ENCODE results near the gene PRR7. TPM values are rescaled to one million over a fixed set of nuclear protein-coding genes. Genes with fewer than 3 reads are reported as not detected.
A peak's percentile ranks its signal among the peaks of the same experiment; 100 is the strongest.

Gene PRR7
- total RNA-seq, 1 donor from 2014 or later, result 0.72 TPM

DNA sequence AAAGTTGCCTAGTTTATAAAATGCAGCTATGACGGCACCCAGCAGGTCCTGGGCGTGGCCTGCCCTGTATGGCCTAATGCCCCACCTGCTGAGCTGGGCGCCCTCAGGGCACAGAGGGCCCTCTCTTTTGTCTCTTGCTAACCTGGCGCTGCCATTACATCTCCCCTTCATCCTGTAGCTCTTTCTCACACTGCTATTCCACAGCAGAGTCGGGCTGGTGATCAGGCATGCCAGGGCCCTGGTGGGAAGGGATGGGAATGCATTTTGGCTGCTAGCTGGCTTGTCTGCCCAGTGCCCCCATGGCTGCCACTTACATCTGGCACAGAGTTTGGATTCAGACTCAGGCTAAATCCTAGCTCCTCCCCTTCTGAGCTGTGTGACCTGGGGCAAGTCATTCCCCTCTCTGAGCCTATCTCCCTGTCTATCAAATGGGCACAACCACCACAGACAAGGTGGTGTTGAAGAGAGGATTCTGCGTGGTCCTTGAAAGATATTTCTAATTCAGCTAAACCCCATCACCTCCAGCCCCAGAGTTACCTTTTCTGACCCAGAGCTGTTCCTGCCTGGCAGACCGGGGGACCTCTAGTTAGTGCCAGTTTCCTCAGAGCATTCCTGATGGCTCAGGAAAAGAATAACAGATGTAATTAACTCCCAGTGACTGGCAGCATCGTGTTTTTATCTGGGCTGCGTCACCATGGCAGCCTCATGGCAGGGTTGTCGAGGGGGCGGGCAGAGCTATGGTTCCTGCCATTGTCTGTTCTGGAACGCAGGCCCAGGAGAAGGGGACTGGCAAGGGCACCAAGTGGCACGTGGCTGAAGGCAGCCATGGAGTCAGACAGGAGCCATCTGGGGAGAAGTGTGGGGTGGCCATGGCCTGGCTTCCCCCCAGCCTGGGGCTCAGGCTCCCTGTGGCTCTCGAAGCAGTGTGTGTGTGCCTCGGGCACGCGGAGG lies 6.3 kb downstream of the PRR7 start:
- no peak for DNase-seq

DNA sequence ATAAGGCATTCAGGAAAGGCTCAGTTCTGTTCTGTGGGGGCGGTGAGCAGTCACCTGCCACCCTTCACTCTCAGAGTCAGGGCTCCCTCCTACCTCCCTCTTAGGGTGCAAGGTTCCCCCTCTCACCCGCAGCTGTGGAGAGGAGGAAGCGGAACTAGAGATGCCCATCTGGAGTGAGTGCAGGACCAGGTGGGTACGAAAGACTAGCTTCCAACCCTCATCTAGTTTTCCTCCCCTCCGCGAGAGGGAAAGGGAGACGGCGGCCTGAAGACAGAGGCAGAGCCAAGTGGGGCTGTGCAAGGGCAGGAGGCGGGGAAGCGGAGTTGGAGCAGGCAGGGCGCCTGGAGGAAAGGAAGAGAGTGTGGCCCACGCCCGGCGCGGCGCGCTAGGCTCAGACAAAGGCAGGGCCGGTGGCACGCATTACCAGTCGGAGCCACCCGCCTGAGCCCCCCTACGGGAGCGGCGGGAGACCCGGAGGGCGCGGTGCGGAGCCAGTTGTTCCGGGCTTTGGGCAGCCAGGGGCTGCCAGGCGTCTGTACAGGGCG lies 7.3 kb downstream of the PRR7 start:
- peak; percentile 61 for DNase-seq

GRCh38 chr5:177454397-177455035 lies 7.9 kb downstream of the PRR7 start:
- DNase-seq, result peak; percentile 94

DNA sequence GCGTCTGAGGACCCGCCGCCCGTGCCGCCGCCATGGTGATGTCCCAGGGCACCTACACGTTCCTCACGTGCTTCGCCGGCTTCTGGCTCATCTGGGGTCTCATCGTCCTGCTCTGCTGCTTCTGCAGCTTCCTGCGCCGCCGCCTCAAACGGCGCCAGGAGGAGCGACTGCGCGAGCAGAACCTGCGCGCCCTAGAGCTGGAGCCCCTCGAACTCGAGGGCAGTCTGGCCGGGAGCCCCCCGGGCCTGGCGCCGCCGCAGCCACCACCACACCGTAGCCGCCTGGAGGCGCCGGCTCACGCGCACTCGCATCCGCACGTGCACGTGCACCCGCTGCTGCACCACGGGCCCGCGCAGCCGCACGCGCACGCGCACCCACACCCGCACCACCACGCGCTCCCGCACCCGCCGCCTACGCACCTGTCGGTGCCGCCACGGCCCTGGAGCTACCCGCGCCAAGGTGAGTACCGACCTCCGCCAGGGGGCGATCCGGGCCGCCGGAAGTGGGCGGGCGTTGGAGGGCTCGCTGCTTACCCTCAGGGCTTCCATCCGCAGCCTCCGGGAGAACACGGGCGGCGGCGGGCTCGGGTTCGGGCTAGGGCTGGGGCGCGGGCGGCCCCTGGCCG lies 8.5 kb downstream of the PRR7 start:
- peak; percentile 87 for DNase-seq

- DNase-seq, result peak; percentile 96
Measured at GRCh38 chr5:177455661-177456590, 9.3 kb downstream of the PRR7 start.

DNA sequence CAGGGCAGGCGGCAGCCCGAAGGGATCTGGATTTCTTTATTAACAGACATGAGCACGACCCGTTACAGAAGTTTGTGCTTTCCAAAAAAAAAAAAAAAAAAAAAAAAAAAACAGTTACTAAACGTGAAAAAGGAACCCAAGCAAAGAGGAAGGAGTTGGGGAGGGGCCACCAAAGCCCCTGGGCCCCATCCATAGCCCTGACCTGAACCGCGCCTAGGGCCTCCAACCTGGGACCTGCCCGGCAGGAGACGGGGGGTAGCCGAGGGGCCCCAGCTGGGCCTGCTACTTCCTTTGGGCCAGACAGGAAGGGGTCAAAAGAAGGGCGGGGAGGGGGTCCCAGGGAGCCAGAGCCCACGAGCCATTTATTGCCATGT lies 10.0 kb downstream of the PRR7 start:
- no peak for DNase-seq

- DNase-seq, result peak; percentile 91
Measured at GRCh38 chr5:177456976-177457851, 10.6 kb downstream of the PRR7 start.

- no peak for DNase-seq
Measured at GRCh38 chr5:177457852-177458681, 11.5 kb downstream of the PRR7 start.

DNA sequence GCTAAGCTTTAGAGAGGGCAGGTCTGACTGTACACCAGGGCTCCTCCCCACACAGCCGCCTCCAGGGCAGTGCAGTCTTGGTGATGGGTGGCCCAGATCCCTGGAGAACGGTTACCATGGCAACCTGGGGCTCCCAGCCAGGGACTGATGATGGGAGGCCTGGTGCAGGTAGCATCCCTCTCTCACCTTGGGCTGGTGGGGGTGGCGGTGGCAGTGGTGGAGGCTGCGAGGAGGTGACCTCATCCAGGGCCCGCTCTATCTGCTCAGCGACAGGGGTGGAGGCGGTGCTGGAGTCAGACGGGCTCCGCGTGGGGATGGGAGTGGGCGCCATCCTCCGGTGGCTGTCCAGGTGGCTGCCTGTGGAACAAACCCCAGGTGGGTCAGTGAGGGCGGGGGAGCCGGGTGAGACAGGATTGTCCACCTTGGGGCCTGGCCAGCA lies 12.3 kb downstream of the PRR7 start:
- DNase-seq, result peak; percentile 28

DNA sequence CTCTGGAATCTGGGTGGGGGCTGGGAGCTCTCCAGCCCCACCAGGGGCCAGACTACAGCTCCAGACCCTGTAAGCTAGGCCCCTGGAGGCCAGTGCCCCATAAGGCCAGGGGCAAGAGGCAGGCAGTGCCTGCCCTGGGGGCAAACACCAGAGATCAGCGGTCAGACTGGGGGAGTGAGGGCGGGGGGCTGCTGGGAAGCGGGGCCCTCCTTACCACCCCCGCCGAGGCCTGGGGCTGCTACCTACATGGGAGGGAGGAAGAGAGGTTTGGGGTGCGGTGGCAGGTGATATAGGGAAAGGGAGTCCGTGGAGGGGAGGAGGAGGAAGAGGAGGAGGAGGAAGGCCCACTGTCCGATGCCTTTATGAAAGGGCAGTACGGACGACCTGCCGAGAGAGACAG lies 12.7 kb downstream of the PRR7 start:
- no peak for DNase-seq

DNA sequence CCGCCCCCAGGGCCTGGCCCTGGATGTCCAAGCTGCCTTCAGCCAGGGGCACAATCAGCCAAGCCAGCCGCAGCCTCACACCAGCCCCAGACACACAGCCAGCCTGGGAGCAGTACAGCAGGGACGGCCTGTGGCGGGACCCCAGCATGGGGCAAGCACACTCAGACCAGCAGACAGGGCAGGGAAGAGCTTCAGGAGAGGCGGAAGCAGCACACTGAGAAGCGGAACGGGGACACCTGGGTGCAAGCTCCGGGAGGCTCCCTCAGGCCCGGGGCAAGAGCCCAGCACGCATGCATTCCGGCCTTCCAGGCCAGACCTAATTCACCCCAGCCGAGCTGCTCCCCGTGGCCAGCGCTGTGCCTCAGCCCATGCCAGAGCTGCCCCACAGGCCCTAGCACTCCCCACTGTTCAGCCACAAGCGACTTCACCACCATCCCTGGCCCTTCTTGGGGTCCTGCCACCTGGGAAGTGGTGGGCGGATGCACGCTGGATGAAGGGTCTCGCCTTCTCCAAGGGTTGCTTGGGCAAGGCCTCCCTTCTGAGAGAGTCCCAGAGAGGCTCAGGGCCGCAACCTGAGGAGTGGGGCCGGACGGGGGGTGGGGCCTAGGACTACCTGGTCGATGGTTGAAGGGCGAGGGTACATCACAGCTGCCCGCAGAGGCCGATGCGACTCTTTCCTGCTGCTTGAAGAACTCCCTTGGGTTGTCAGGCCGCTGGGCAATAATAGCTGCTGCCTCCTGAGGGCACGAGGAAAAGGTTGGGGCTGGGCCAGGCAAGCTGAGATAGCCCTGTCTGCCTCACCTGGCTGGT lies 13.4 kb downstream of the PRR7 start:
- DNase-seq, result no peak

DNA sequence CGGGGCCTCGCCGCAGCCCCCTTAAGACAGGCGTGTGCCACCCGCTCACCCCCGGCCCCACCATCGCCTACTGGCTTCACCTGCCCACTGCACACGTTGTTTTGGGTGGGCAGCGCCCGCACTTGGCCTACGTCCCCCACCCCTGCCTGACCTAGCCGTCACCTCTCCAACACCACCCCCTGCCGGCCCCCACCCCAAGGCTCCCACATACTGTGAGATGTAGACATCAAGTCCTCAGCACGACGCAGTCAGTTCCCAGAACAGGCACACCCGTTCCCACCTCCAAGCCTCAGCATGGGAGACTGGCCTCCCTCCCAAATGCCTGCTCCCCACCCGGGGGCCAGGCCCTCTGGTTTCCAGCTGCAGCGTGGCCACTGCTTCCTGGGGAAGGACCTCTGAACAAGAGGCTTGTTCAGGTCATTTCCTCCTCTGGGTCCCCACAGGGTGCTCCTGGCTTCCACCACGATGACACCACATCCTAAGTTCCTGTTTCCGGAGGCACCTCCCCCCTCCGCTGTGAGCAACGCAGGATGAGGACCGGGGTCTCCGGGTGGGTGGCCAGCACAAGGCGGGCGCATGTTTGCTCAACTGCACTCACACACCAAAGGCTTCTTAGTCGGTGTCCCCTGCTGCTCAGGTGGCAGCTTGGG lies 15.5 kb downstream of the PRR7 start:
- no peak for DNase-seq

DNA sequence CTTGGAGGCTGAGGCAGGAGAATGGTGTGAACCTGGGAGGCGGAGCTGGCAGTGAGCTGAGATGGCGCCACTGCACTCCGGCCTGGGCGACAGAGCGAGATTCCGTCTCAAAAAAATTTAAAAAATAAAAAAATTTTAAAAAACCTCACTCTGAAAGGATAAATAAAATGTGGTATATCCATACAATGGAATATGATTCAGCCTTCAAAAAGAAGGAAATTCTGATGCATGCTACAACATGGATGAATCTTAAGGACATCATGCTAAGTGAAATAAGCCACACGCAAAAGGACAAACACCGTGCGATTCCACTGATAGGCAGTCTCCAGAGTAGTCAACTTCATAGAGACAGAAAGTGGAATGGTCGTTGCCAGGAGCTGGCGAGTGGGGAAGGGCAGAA lies 18.4 kb downstream of the PRR7 start:
- DNase-seq, result no peak

DNA sequence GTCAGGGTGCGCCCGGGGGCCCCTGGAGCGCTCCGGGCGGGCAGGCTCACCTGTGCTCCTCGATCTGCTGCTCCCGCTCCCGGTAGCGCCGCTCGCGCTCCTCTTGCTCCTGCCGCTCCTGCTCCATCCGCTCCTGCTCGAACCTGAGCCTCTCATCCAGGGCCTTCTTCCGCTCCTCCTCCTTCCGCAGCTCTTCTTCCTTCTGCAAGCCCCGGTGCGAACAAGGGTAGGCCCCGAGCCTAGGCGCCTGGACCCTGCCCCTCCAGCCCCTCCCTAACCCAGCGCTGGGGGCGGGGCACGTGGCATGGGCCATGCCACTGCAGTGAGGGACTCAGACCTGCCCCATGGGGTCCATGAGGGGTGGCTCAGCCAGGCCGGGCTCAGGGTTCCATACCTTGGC lies 20.2 kb downstream of the PRR7 start:
- DNase-seq, result no peak

DNA sequence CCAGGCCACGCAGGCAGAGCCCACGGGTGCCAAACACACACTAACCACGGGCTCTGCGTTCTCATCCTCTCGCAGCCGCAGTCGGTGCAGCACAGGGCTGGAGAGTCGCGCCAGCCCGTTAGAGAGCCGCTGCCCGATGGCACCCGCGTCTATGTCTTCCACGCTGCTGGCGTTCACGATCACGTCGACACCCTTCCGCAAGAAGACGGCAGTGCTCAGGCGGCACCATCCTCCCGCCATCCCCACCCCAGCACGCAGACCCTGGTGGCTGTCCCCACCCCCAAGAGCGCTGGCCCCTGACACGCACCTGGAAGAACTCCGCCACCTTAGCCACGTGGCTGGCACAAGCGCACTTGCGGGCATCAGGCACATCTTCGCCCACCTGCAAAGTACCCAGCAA lies 20.8 kb downstream of the PRR7 start:
- DNase-seq, result no peak

DNA sequence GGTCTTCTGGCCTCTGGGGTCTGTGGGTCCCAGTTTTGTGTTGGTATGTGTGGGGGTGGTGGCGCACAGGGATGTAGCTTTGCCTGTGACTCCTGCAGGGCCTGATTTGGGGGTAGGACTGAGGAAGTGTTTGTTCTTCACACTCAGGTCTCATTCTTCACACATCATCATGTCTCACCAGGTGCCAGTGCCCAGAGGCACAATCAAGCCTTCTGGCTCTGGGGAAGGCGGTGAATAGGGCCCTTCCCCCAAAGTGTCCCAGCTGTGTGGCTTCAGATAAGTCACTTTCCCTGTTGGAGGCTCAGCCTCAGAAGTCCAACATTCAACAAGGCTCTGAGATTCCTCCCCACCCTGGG lies 21.7 kb downstream of the PRR7 start:
- no peak for DNase-seq

GRCh38 chr5:177468685-177469628 lies 22.3 kb downstream of the PRR7 start:
- no peak for DNase-seq

All from tongue (tissue), 2 donors.